Esophagus squamous epithelium (tissue), 4 donors: Measurements from ENCODE around the gene AHNAK.

ENCODE experiments used
- CTCF ChIP-seq, 6 experiments: fragments of 450-650 bp in 4 of 6; fragments of 200-600 bp in 2 of 6; sonication (generic) in 2 of 6; IDR thresholded peaks; one replicate each; pipeline ENCODE4 v1.5.1; 2016 to 2019; ENCODE audit warnings: antibody characterized with exemption in 6 of 6, mild to moderate bottlenecking in 4 of 6, moderate library complexity in 4 of 6
- POLR2A ChIP-seq, 4 donors: fragments of 450-650 bp; IDR thresholded peaks; one replicate each; pipeline ENCODE4 v1.6.1; 2017; ENCODE audit warnings: antibody characterized with exemption in 4 of 4, mild to moderate bottlenecking in 4 of 4, moderate library complexity in 3 of 4

- peak in 1 of 6 experiments; percentile 3 for TF ChIP-seq CTCF (IDR thresholded peaks at IDR 0.05)
- TF ChIP-seq POLR2A (IDR thresholded peaks at IDR 0.05), result peak; percentile 39 to 97 (median 73)
Measured at GRCh38 chr11:62546244-62546928, at the start of gene AHNAK.
